ENCODE measurements around the gene CACNA2D3. TPM values are rescaled to one million over a fixed set of nuclear protein-coding genes. Genes with fewer than 3 reads are reported as not detected.
"Not testable (repeated sequence)": the region's sequence is repeated elsewhere in the genome, so short reads cannot be mapped to it uniquely, and the experiment has no call there.

CACNA2D3 gene
- total and polyA plus RNA-seq, 4 donors: 14.1 to 34.5 (median 33.4) TPM

GRCh38 chr3:55094676-55095075 lies 972.3 kb downstream of the CACNA2D3 start:
- DNase-seq (ENCODE audit: low read depth in 4 of 6, low spot score in 6 of 6): no peak
- H3K36me3 ChIP-seq (ENCODE audit: control insufficient read depth, insufficient read depth, low read length): no peaks in the 10 kb centered on the region

GRCh38 chr3:55097441-55097840 lies 975.1 kb downstream of the CACNA2D3 start:
- no peak overlapping the region for H3K27ac ChIP-seq (ENCODE audit: low read depth, low read length)
- no peak overlapping the region for H3K4me3 ChIP-seq (ENCODE audit: low read depth, low read length)

More at GRCh38 chr3:55094676-55095075, 972.3 kb downstream of the CACNA2D3 start:
- Histone ChIP-seq H3K4me1 (ENCODE audit: control insufficient read depth, insufficient read depth, low read length) (no peaks in the 10 kb centered on the region), H3K27me3 (ENCODE audit: control insufficient read depth, insufficient read depth, low read length) (no peaks in the 10 kb centered on the region), H3K4me3 (ENCODE audit: low read depth, low read length) (no peak overlapping the region), H3K27ac (ENCODE audit: low read depth, low read length) (no peak overlapping the region), H3K9me3 (ENCODE audit: control insufficient read depth, insufficient read depth, low read length) (no peaks in the 10 kb centered on the region)

GRCh38 chr3:55105647-55106046 lies 983.3 kb downstream of the CACNA2D3 start:
- no peak overlapping the region for H3K4me3 ChIP-seq (ENCODE audit: low read depth, low read length)
- 85% methylated on average over 8 of the region's 10 CpGs for WGBS (ENCODE audit: insufficient coverage)

More at GRCh38 chr3:55097441-55097840, 975.1 kb downstream of the CACNA2D3 start:
- Histone ChIP-seq H3K27me3 (ENCODE audit: control insufficient read depth, insufficient read depth, low read length) (no peaks in the 10 kb centered on the region), H3K36me3 (ENCODE audit: control insufficient read depth, insufficient read depth, low read length) (no peaks in the 10 kb centered on the region), H3K4me1 (ENCODE audit: control insufficient read depth, insufficient read depth, low read length) (no peaks in the 10 kb centered on the region), H3K9me3 (ENCODE audit: control insufficient read depth, insufficient read depth, low read length) (no peaks in the 10 kb centered on the region)
- 86% methylated on average over 3 of the region's 3 CpGs for whole genome bisulfite sequencing (ENCODE audit: insufficient coverage)
- DNase-seq (ENCODE audit: low read depth in 4 of 6, low spot score in 6 of 6): no peak

GRCh38 chr3:55107187-55107586 lies 984.8 kb downstream of the CACNA2D3 start:
- H3K27ac ChIP-seq (ENCODE audit: low read depth, low read length): no peak overlapping the region
- no peak for DNase-seq (ENCODE audit: low read depth in 4 of 6, low spot score in 6 of 6)
- H3K9me3 ChIP-seq (ENCODE audit: control insufficient read depth, insufficient read depth, low read length): no peaks in the 10 kb centered on the region
- no peaks in the 10 kb centered on the region for H3K27me3 ChIP-seq (ENCODE audit: control insufficient read depth, insufficient read depth, low read length)
- no CpG with 5 or more reads among the region's 6 CpGs for WGBS (ENCODE audit: insufficient coverage)
- H3K36me3 ChIP-seq (ENCODE audit: control insufficient read depth, insufficient read depth, low read length): no peaks in the 10 kb centered on the region
- H3K4me3 ChIP-seq (ENCODE audit: low read depth, low read length): no peak overlapping the region
- H3K4me1 ChIP-seq (ENCODE audit: control insufficient read depth, insufficient read depth, low read length): no peaks in the 10 kb centered on the region

More at GRCh38 chr3:55105647-55106046, 983.3 kb downstream of the CACNA2D3 start:
- Histone ChIP-seq H3K27me3 (ENCODE audit: control insufficient read depth, insufficient read depth, low read length) (no peaks in the 10 kb centered on the region), H3K36me3 (ENCODE audit: control insufficient read depth, insufficient read depth, low read length) (no peaks in the 10 kb centered on the region), H3K9me3 (ENCODE audit: control insufficient read depth, insufficient read depth, low read length) (no peaks in the 10 kb centered on the region), H3K4me1 (ENCODE audit: control insufficient read depth, insufficient read depth, low read length) (no peaks in the 10 kb centered on the region), H3K27ac (ENCODE audit: low read depth, low read length) (no peak overlapping the region)
- no peak for DNase-seq (ENCODE audit: low read depth in 4 of 6, low spot score in 6 of 6)

GRCh38 chr3:55111906-55112305 lies 989.6 kb downstream of the CACNA2D3 start:
- H3K36me3 ChIP-seq (ENCODE audit: control insufficient read depth, insufficient read depth, low read length); H3K27me3 ChIP-seq (ENCODE audit: control insufficient read depth, insufficient read depth, low read length); DNase-seq (ENCODE audit: low read depth in 4 of 6, low spot score in 6 of 6); H3K9me3 ChIP-seq (ENCODE audit: control insufficient read depth, insufficient read depth, low read length); H3K4me3 ChIP-seq (ENCODE audit: low read depth, low read length); H3K27ac ChIP-seq (ENCODE audit: low read depth, low read length); H3K4me1 ChIP-seq (ENCODE audit: control insufficient read depth, insufficient read depth, low read length): not testable (repeated sequence)
- WGBS (ENCODE audit: insufficient coverage): 95% methylated on average over 3 of the region's 3 CpGs

- WGBS (ENCODE audit: insufficient coverage): no CpG with 5 or more reads among the region's 5 CpGs
- DNase-seq (ENCODE audit: low read depth in 4 of 6, low spot score in 6 of 6): no peak
- no peak overlapping the region for H3K4me3 ChIP-seq (ENCODE audit: low read depth, low read length)
These were observed 996.1 kb downstream of the CACNA2D3 start for GRCh38 chr3:55118451-55118850.

GRCh38 chr3:55119268-55119667 lies 996.9 kb downstream of the CACNA2D3 start:
- H3K4me1 ChIP-seq (ENCODE audit: control insufficient read depth, insufficient read depth, low read length): no peaks in the 10 kb centered on the region
- no peaks in the 10 kb centered on the region for H3K36me3 ChIP-seq (ENCODE audit: control insufficient read depth, insufficient read depth, low read length)
- no peaks in the 10 kb centered on the region for H3K27me3 ChIP-seq (ENCODE audit: control insufficient read depth, insufficient read depth, low read length)
- H3K4me3 ChIP-seq (ENCODE audit: low read depth, low read length): no peak overlapping the region
- no peaks in the 10 kb centered on the region for H3K9me3 ChIP-seq (ENCODE audit: control insufficient read depth, insufficient read depth, low read length)
- WGBS (ENCODE audit: insufficient coverage): 86% methylated on average over 2 of the region's 4 CpGs
- DNase-seq (ENCODE audit: low read depth in 4 of 6, low spot score in 6 of 6): no peak
- no peak overlapping the region for H3K27ac ChIP-seq (ENCODE audit: low read depth, low read length)

More at GRCh38 chr3:55118451-55118850, 996.1 kb downstream of the CACNA2D3 start:
- no peak overlapping the region for H3K27ac ChIP-seq (ENCODE audit: low read depth, low read length)
- no peaks in the 10 kb centered on the region for H3K36me3 ChIP-seq (ENCODE audit: control insufficient read depth, insufficient read depth, low read length)
- H3K4me1 ChIP-seq (ENCODE audit: control insufficient read depth, insufficient read depth, low read length): no peaks in the 10 kb centered on the region
- no peaks in the 10 kb centered on the region for H3K27me3 ChIP-seq (ENCODE audit: control insufficient read depth, insufficient read depth, low read length)
- no peaks in the 10 kb centered on the region for H3K9me3 ChIP-seq (ENCODE audit: control insufficient read depth, insufficient read depth, low read length)

- H3K27ac ChIP-seq (ENCODE audit: low read depth, low read length): no peak overlapping the region
- no peaks in the 10 kb centered on the region for H3K9me3 ChIP-seq (ENCODE audit: control insufficient read depth, insufficient read depth, low read length)
- no peaks in the 10 kb centered on the region for H3K36me3 ChIP-seq (ENCODE audit: control insufficient read depth, insufficient read depth, low read length)
- WGBS (ENCODE audit: insufficient coverage): 21% methylated on average over 2 of the region's 2 CpGs
- H3K27me3 ChIP-seq (ENCODE audit: control insufficient read depth, insufficient read depth, low read length): peaks cover 3% of the 10 kb centered on the region
- H3K4me1 ChIP-seq (ENCODE audit: control insufficient read depth, insufficient read depth, low read length): no peaks in the 10 kb centered on the region
- no peak overlapping the region for H3K4me3 ChIP-seq (ENCODE audit: low read depth, low read length)
- DNase-seq (ENCODE audit: low read depth in 4 of 6, low spot score in 6 of 6): peak in 1 of 6 donors; percentile 41
These were observed 1000.0 kb downstream of the CACNA2D3 start for GRCh38 chr3:55122312-55122711.

Other genes with a start within 250 kb of the CACNA2D3 start
- 10 to 100 TPM; 48.3 to 52.0 TPM for gene ACTR8, start 240.4 kb upstream of the CACNA2D3 start, total RNA-seq
- gene ACTR8, start 240.4 kb upstream of the CACNA2D3 start, polyA plus RNA-seq (ENCODE audit: insufficient read length in 2 of 2): 10 to 100 TPM; 33.0 to 39.0 TPM
- gene SELENOK, start 230.7 kb upstream of the CACNA2D3 start, total RNA-seq: 100 to 1,000 TPM in 1 of 2 donors, 10 to 100 TPM in 1; 63.4 to 118 TPM
- gene SELENOK, start 230.7 kb upstream of the CACNA2D3 start, polyA plus RNA-seq (ENCODE audit: insufficient read length in 2 of 2): 100 to 1,000 TPM in 1 of 2 donors, 10 to 100 TPM in 1; 94.6 to 107 TPM